ENCODE data around the gene TFB2M.

The TFB2M gene

GRCh38 chr1:246559310-246559709 is 6.8 kb downstream of the TFB2M start:
- DNase-seq (ENCODE audit: extremely low read depth in 1 of 2, low read depth in 1 of 2), result no peak

GRCh38 chr1:246558041-246558440 is 8.0 kb downstream of the TFB2M start:
- DNase-seq (ENCODE audit: extremely low read depth in 1 of 2, low read depth in 1 of 2), result no peak

DNA sequence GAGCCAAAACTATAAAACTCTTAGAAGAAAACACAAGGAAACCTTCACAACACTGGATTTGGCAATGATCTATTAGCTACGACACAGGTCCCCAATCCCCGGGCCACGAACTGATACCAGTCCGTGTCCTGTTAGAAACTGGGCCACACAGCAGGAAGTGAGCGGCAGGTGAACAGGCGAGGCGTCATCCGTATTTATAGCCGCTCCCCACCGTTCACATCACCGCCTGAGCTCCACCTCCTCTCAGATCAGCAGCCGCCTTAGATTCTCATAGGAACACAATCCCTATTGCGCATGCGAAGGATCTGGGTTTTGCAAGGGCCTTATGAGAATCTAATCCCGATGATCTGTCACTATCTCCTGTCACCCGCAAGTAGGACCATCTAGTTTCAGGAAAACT is 11.9 kb downstream of the TFB2M start:
- no peak for DNase-seq (ENCODE audit: extremely low read depth in 1 of 2, low read depth in 1 of 2)

DNA sequence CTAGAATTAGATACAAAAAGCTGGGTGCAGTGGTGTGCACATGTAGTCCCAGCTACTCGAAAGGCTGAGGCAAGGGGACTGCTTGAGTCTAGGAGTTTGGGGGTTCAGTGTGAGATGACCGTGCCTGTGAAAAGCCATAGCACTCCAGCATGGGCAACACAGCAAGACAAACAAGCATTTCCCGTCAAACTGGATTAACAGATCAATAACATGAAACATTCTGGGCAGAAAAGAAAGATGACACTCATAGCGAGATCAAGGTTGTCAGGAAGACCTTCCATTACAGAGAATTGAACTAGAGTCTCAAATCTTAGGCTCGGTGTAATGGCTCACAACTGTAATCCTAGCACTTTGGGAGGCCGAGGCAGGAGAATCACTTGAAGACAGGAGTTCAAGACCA is 14.0 kb downstream of the TFB2M start:
- no peak for DNase-seq (ENCODE audit: extremely low read depth in 1 of 2, low read depth in 1 of 2)

GRCh38 chr1:246550402-246550801 is 15.7 kb downstream of the TFB2M start:
- DNase-seq (ENCODE audit: extremely low read depth in 1 of 2, low read depth in 1 of 2), result no peak

DNA sequence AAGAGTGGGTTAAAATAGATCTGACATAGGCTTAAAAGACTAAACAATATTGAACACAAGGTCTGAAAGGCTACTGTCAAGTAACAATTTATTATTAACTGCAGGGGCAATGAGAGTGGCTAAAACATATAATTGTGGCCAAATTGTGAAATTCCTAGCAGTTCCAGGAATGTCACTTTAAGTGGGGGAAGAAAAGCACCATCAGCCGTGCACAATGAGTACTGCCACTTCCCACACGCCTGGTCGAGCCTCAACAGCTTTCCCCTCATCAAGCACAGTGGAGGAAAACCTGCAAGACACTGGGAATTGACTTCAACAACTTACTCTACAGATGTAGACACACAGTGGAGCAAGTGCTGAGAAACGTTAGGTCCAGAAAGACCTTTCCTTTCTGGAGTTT is 16.4 kb downstream of the TFB2M start:
- DNase-seq (ENCODE audit: extremely low read depth in 1 of 2, low read depth in 1 of 2), result no peak

- DNase-seq (ENCODE audit: extremely low read depth in 1 of 2, low read depth in 1 of 2), result no peak
These were observed 22.1 kb downstream of the TFB2M start for GRCh38 chr1:246544001-246544400.

DNA sequence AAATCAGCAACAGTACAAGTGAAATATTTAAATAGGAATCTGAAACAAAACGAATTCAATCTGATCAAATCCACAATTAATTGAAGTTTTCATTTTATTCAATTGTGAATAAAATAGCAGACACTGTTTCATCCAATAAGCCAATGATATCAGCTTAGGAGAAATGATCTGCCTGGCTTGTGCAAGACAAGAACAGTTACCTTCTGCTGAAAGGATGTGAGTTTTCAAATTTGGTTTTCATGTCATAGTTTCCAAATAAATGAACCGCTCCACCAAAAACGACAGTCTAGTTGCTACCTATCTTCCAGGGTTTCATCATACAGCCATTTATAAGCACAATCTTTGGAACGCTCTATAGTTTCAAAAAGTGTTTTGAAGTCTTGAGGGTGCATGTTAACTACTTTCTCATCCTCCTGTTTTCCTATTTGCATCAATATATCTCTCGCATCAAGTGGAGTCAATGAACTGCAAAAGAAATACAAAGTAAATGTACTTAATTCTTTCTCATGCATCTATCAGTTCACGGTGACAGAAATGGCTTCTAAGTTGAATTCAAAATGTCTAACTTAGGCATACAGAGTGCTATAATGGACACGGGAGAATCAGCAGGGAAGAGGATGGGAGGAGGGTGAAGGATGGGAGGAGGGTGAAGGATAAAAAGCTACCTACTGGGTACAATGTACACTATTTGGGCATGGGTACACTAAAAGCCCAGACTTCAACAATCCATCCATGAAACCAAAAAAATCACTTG is 25.1 kb downstream of the TFB2M start:
- no peak for DNase-seq (ENCODE audit: extremely low read depth in 1 of 2, low read depth in 1 of 2)

DNA sequence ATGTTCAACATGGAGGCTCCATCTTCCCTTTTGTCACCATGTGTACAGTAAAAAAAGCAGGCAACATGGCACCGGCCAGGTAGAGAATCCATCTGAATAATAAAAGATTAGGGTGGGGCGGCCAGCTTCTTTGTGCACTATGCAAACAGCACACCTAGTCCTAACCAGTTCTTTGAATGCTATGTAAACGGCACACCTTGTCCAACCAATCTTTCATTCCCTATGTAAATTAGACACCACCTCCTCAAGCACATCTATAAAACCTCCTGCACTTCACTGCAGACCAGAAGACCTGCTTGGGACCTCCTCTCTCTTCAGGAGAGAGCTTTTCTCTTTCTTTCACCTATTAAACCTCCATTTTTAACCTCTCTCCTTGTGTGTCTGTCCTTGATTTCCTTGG is 28.2 kb downstream of the TFB2M start:
- DNase-seq (ENCODE audit: extremely low read depth in 1 of 2, low read depth in 1 of 2), result no peak

- DNase-seq (ENCODE audit: extremely low read depth in 1 of 2, low read depth in 1 of 2), result no peak
These were observed 28.6 kb downstream of the TFB2M start for GRCh38 chr1:246537441-246537840.

- no peak for DNase-seq (ENCODE audit: extremely low read depth in 1 of 2, low read depth in 1 of 2)
These were observed 31.9 kb downstream of the TFB2M start for GRCh38 chr1:246534114-246534513.

- DNase-seq (ENCODE audit: extremely low read depth in 1 of 2, low read depth in 1 of 2), result no peak
These were observed 32.6 kb downstream of the TFB2M start for GRCh38 chr1:246533371-246533905.

- no peak for DNase-seq (ENCODE audit: extremely low read depth in 1 of 2, low read depth in 1 of 2)
These were observed 33.5 kb downstream of the TFB2M start for GRCh38 chr1:246532519-246532918.

- DNase-seq (ENCODE audit: extremely low read depth in 1 of 2, low read depth in 1 of 2), result no peak
These were observed 35.6 kb downstream of the TFB2M start for GRCh38 chr1:246530482-246530881.

GRCh38 chr1:246528933-246529731 is 36.9 kb downstream of the TFB2M start:
- no peak for DNase-seq (ENCODE audit: extremely low read depth in 1 of 2, low read depth in 1 of 2)

- no peak for DNase-seq (ENCODE audit: extremely low read depth in 1 of 2, low read depth in 1 of 2)
These were observed 38.5 kb downstream of the TFB2M start for GRCh38 chr1:246527402-246528088.

GRCh38 chr1:246526915-246527314 is 39.1 kb downstream of the TFB2M start:
- no peak for DNase-seq (ENCODE audit: extremely low read depth in 1 of 2, low read depth in 1 of 2)

- DNase-seq (ENCODE audit: extremely low read depth in 1 of 2, low read depth in 1 of 2), result no peak
These were observed 39.7 kb downstream of the TFB2M start for GRCh38 chr1:246526380-246526779.

GRCh38 chr1:246519514-246519913 is 46.5 kb downstream of the TFB2M start:
- DNase-seq (ENCODE audit: extremely low read depth in 1 of 2, low read depth in 1 of 2), result no peak

GRCh38 chr1:246518456-246519205 is 47.4 kb downstream of the TFB2M start:
- DNase-seq (ENCODE audit: extremely low read depth in 1 of 2, low read depth in 1 of 2), result no peak

GRCh38 chr1:246517391-246517790 is 48.7 kb downstream of the TFB2M start:
- no peak for DNase-seq (ENCODE audit: extremely low read depth in 1 of 2, low read depth in 1 of 2)
